Measurements from ENCODE around the gene PIGZ. TPM values are rescaled to one million over a fixed set of nuclear protein-coding genes. Genes with fewer than 3 reads are reported as not detected.

Gene PIGZ
- total RNA-seq, 2 experiments from 2014 or later: 0.81 to 1.9 TPM

DNA sequence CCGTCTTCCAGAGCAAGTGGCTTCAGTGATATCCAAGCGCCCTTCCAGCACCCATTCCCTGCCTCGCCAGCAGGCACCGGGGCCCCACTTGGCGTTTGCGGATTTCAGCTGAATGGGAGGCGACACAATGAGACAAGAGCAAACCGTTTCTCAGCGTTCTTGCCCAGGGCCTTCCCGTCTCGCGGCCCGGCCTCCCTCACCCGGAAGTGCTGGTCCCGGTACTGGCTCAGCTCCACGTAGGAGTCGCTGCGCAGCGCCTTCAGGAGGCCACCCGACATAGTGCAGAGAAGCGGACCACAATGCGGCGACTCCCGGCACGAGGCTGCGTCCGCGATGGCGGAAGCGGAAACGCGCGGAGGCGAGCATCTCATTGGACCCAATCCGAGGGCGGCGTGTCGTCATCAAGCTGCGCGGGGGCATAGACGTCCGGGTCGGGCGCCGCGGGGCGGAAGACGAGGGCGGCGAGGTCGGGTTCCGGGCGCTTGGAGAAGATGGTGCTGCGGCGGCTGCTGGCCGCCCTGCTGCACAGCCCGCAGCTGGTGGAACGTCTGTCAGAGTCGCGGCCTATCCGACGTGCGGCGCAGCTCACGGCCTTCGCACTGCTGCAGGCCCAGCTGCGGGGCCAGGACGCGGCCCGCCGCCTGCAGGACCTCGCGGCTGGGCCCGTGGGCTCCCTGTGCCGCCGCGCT is 26.3 kb downstream of the PIGZ start, which contains the start of gene NCBP2:
TSS of gene NCBP2 (minus strand) at position 303 of the 689 bp plus-strand sequence. CDS start at position 278, 25 bp downstream.
- Mint-ChIP-seq H3K4me3 (peak within 1 kb of the TSS; percentile 97), H3K27me3 (ENCODE audit: low read depth) (peaks cover 2% of the 10 kb centered on the region), H3K4me1 (ENCODE audit: low read depth) (peaks cover 49% of the 10 kb centered on the region), H3K27ac (peak within 1 kb of the TSS; percentile 98), H3K9me3 (ENCODE audit: insufficient read depth) (no peaks in the 10 kb centered on the region), H3K36me3 (ENCODE audit: low read depth) (peaks cover 44% of the 10 kb centered on the region)
- ATAC-seq: peak; percentile 94
- POLR2A ChIA-PET: interaction anchor here (0.5 to 2.6 kb wide), 25 partner anchors 8 to 624 kb away, joined by 3 to 26 read pairs (median 3); partner anchors contain the start of genes CEP19, DYNLT2B, FBXO45 and NRROS
- CTCF ChIA-PET: interaction anchor here (0.7 to 2.5 kb wide), 15 partner anchors 13 to 414 kb away, joined by 3 to 11 read pairs (median 4); partner anchors contain the start of genes FBXO45, SENP5 and WDR53
- DNase-seq: peak; percentile 100

- DNase-seq: peak; percentile 66
- H3K9me3 Mint-ChIP-seq (ENCODE audit: insufficient read depth): no peaks in the 10 kb centered on the region
- CTCF ChIA-PET: interaction anchor here (0.7 to 2.5 kb wide), 14 partner anchors 13 to 413 kb away, joined by 3 to 11 read pairs (median 4); partner anchors contain the start of genes FBXO45, SENP5 and WDR53
- H3K27me3 Mint-ChIP-seq (ENCODE audit: low read depth): peaks cover 2% of the 10 kb centered on the region
- peak overlapping the region; percentile 97 for H3K4me3 Mint-ChIP-seq
- H3K36me3 Mint-ChIP-seq (ENCODE audit: low read depth): peaks cover 49% of the 10 kb centered on the region
- ATAC-seq: peak; percentile 55
- H3K4me1 Mint-ChIP-seq (ENCODE audit: low read depth): peaks cover 49% of the 10 kb centered on the region
- POLR2A ChIA-PET: interaction anchor here (0.5 to 2.6 kb wide), 23 partner anchors 9 to 623 kb away, joined by 3 to 26 read pairs (median 3); partner anchors contain the start of genes CEP19, DYNLT2B, FBXO45 and NRROS
- peak overlapping the region; percentile 98 for H3K27ac Mint-ChIP-seq
These were observed 26.9 kb downstream of the PIGZ start for GRCh38 chr3:196941729-196942225.

GRCh38 chr3:196938576-196938975 is 30.1 kb downstream of the PIGZ start:
- Mint-ChIP-seq H3K9me3 (ENCODE audit: insufficient read depth) (no peaks in the 10 kb centered on the region), H3K4me3 (no peak overlapping the region), H3K36me3 (ENCODE audit: low read depth) (peaks cover 69% of the 10 kb centered on the region), H3K27me3 (ENCODE audit: low read depth) (peaks cover 2% of the 10 kb centered on the region), H3K4me1 (ENCODE audit: low read depth) (peaks cover 35% of the 10 kb centered on the region), H3K27ac (peak overlapping the region; percentile 39)
- ChIA-PET POLR2A (interaction anchor here (1.5 kb wide), 1 partner anchor 15 kb away, joined by 7 read pairs; no protein-coding TSS in a partner anchor), CTCF (interaction anchor here (1.0 to 1.2 kb wide), 2 partner anchors 10 to 33 kb away, joined by 3 read pairs; no protein-coding TSS in a partner anchor)
- ATAC-seq: no peak
- DNase-seq: no peak

DNA sequence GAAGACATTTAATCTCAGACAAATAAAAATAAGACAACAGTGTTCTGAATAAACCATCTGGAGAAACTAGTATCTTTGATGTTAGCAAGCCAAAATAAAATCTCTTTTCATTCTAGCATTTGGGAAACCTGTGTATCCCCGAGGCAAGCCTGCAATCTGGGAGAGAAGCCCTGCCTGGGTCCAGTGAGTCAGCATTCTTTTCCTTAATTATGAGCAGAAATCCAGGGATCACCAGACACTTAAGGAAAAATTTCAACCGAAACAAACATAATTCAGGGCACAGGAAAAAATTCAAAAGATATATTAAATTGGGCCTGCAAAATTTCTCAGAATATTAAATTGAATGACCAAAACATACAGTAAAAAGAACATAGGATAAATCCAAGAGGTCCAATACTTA is 30.5 kb downstream of the PIGZ start:
- peaks cover 71% of the 10 kb centered on the region for H3K36me3 Mint-ChIP-seq (ENCODE audit: low read depth)
- ChIA-PET POLR2A (interaction anchor here (1.5 kb wide), 1 partner anchor 15 kb away, joined by 7 read pairs; no protein-coding TSS in a partner anchor), CTCF (no interaction called here)
- no peak overlapping the region for H3K27ac Mint-ChIP-seq
- H3K4me1 Mint-ChIP-seq (ENCODE audit: low read depth): peaks cover 31% of the 10 kb centered on the region
- DNase-seq (no peak), ATAC-seq (no peak)
- no peaks in the 10 kb centered on the region for H3K9me3 Mint-ChIP-seq (ENCODE audit: insufficient read depth)
- H3K4me3 Mint-ChIP-seq: no peak overlapping the region
- peaks cover 2% of the 10 kb centered on the region for H3K27me3 Mint-ChIP-seq (ENCODE audit: low read depth)

DNA sequence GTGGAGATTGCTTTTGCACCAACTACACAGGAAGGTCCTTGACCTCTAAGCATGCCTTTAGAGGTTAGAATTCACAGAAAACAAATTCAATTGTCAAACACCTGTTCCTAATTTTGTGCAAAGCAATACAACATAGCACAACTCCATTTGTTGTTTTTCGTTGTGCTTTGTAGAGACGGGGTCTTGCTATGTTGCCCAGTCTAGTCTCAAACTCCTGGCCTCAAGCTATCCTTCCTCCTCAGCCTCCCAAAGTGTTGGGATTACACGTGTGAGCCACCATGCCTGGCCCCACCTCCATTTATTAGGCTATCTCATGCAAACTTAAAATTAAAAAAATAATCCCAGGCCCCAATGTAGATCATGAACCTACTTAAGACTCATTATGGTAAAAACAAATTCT is 32.3 kb downstream of the PIGZ start:
- Mint-ChIP-seq H3K27ac (no peak overlapping the region), H3K27me3 (ENCODE audit: low read depth) (no peaks in the 10 kb centered on the region), H3K4me3 (no peak overlapping the region), H3K36me3 (ENCODE audit: low read depth) (peaks cover 75% of the 10 kb centered on the region), H3K4me1 (ENCODE audit: low read depth) (peaks cover 23% of the 10 kb centered on the region), H3K9me3 (ENCODE audit: insufficient read depth) (no peaks in the 10 kb centered on the region)
- DNase-seq (no peak), ATAC-seq (no peak)
- ChIA-PET POLR2A (no interaction called here), CTCF (interaction anchor here (1.0 kb wide), 1 partner anchor 99 kb away, joined by 3 read pairs; no protein-coding TSS in a partner anchor)

DNA sequence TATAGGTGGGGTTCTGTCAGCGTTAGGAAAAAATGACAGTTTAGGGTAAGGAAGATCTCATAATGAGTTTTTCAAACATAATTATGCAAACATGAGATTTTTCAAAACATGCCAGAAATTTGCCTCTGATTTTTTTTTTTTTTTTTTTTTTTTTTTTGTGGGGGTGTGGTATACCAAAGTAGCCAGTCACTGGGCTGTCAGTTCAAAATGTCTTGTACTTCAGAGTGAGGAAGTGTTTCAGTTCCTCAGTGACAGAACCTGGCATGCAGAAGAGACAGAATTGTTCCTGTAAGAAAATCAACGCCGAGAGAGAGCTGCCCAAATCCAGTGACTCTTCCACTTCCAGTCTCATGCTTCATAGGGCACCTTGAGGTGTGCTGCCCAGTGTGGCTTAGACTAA is 36.0 kb downstream of the PIGZ start:
- Mint-ChIP-seq H3K4me1 (ENCODE audit: low read depth) (no peaks in the 10 kb centered on the region), H3K9me3 (ENCODE audit: insufficient read depth) (no peaks in the 10 kb centered on the region), H3K27ac (peak overlapping the region; percentile 58), H3K4me3 (no peak overlapping the region), H3K36me3 (ENCODE audit: low read depth) (peaks cover 74% of the 10 kb centered on the region), H3K27me3 (ENCODE audit: low read depth) (no peaks in the 10 kb centered on the region)
- DNase-seq (no peak), ATAC-seq (no peak)
- ChIA-PET POLR2A (no interaction called here), CTCF (no interaction called here)

DNA sequence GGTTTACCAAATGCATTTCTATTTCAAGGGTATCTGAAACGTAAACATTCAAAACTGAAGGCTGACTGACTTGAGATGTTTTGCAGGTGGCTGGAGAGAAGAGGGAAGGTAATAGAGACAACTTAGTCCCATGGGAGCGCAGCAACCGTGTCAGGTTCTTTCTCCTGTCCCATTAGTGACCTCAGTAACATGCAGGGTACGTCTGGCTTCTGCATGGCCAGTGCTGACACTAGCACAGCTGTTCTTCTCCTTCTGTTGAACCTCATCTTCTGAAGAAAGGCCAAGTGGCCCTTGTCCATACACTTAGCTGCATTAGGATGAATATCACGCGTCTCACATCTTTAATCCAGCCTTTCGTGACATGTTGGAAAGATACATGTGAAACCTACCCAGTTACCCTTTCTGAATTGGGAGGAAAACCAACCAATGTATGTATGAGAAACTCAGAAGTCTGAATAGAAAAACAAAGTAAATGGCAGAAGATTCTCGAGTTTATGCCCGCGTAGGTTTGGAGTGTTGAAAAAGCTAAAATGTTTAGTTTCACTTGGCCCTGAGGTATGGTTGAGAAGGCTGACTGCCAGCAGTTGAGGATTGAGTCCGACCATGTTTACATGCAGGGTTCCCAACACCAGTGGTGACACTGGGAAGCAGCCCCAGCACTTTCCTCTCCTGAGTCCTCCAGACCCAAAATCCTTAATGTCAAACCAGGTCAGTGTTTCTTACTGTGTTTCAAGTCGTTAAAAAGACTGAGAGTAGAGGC is 36.6 kb downstream of the PIGZ start:
- POLR2A ChIA-PET: interaction anchor here (1.0 kb wide), 1 partner anchor 10 kb away, joined by 4 read pairs; the partner anchor contains the start of gene NCBP2
- peak overlapping the region; percentile 58 for H3K27ac Mint-ChIP-seq

GRCh38 chr3:196931157-196931556 is 37.5 kb downstream of the PIGZ start:
- peaks cover 63% of the 10 kb centered on the region for H3K36me3 Mint-ChIP-seq (ENCODE audit: low read depth)
- no peaks in the 10 kb centered on the region for H3K4me1 Mint-ChIP-seq (ENCODE audit: low read depth)
- ChIA-PET POLR2A (interaction anchor here (1.0 to 1.3 kb wide), 2 partner anchors 11 to 64 kb away, joined by 4 read pairs; partner anchors contain the start of genes NCBP2 and SENP5), CTCF (interaction anchor here (1.0 kb wide), 1 partner anchor 94 kb away, joined by 3 read pairs; no protein-coding TSS in a partner anchor)
- H3K27me3 Mint-ChIP-seq (ENCODE audit: low read depth): no peaks in the 10 kb centered on the region
- H3K9me3 Mint-ChIP-seq (ENCODE audit: insufficient read depth): no peaks in the 10 kb centered on the region
- no peak for DNase-seq
- no peak for ATAC-seq
- no peak overlapping the region for H3K4me3 Mint-ChIP-seq
- H3K27ac Mint-ChIP-seq: no peak overlapping the region

More for the DNA sequence above, 36.6 kb downstream of the PIGZ start:
- peaks cover 72% of the 10 kb centered on the region for H3K36me3 Mint-ChIP-seq (ENCODE audit: low read depth)
- ATAC-seq (no peak), DNase-seq (no peak)
- no peaks in the 10 kb centered on the region for H3K9me3 Mint-ChIP-seq (ENCODE audit: insufficient read depth)
- no peaks in the 10 kb centered on the region for H3K27me3 Mint-ChIP-seq (ENCODE audit: low read depth)
- H3K4me3 Mint-ChIP-seq: no peak overlapping the region
- no peaks in the 10 kb centered on the region for H3K4me1 Mint-ChIP-seq (ENCODE audit: low read depth)
- CTCF ChIA-PET: no interaction called here

DNA sequence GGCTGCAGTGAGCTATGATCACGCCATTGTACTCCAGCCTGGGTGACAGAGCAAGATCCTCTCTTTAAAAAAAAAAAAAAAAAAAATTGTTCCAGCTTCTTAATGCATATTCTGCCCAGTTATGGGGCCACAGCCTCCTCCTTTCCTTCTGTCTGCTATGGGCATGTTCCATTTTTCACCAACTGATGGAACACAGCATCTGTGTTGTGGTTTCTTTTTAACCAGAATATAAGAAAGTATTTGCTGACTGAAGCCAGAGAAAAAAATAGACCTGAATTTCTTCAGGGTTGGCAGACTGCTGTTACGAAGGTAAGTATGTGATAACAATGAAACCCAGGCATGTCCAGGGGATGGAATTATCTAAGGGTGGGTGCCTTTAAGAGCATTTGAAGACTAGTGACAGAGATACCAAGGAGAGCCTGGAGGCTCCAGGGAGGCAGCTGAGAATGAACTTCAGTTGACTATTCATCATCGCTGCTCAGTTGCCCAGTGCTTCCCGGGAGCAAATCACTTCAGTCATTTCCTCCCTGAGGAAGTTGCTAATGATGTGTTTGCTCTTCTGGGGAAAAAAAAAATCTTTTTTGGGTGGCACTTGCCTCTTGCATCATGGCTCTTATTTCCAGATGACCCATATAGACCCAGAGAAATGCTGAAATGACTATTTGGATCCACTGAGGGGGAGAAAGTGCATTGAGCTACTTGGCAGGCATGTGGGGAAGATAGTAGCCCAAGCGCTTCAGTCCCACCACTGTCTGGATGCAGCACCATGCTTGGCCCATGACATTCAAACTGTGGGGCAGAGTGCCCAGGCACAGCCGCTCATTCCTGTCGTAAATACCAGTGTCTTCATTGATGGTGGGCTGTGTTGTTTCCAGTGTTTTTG is 40.8 kb downstream of the PIGZ start:
- no peaks in the 10 kb centered on the region for H3K9me3 Mint-ChIP-seq (ENCODE audit: insufficient read depth)
- H3K4me1 Mint-ChIP-seq (ENCODE audit: low read depth): no peaks in the 10 kb centered on the region
- POLR2A ChIA-PET: no interaction called here
- peak overlapping the region; percentile 45 for H3K27ac Mint-ChIP-seq
- ATAC-seq (no peak), DNase-seq (no peak)
- no peak overlapping the region for H3K4me3 Mint-ChIP-seq
- H3K27me3 Mint-ChIP-seq (ENCODE audit: low read depth): no peaks in the 10 kb centered on the region
- CTCF ChIA-PET: interaction anchor here (1.3 kb wide), 1 partner anchor 15 kb away, joined by 3 read pairs; a partner anchor contains a TSS
- H3K36me3 Mint-ChIP-seq (ENCODE audit: low read depth): peaks cover 42% of the 10 kb centered on the region

DNA sequence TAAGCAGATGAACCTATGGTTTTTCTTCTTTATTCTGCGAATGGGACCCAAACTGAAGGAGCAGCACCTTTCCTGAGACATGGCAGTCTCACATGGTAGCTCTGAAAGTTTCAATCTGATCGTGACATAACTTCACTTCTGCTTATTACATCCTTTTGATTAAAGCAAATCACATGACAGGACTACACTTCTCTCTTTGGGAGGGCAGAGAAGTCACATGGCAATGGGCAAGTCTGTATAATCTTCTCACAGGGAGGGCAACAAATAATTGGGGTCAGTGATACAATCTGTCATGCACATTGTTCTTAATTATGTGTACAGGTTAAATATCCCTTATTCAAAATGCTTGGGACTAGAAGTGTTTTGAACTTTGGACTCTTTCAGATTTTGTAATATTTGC is 47.9 kb downstream of the PIGZ start:
- no peaks in the 10 kb centered on the region for H3K4me1 Mint-ChIP-seq (ENCODE audit: low read depth)
- H3K36me3 Mint-ChIP-seq (ENCODE audit: low read depth): peaks cover 20% of the 10 kb centered on the region
- no peak for DNase-seq
- no peaks in the 10 kb centered on the region for H3K27me3 Mint-ChIP-seq (ENCODE audit: low read depth)
- no peak for ATAC-seq
- ChIA-PET POLR2A (no interaction called here), CTCF (no interaction called here)
- H3K4me3 Mint-ChIP-seq: no peak overlapping the region
- no peaks in the 10 kb centered on the region for H3K9me3 Mint-ChIP-seq (ENCODE audit: insufficient read depth)
- no peak overlapping the region for H3K27ac Mint-ChIP-seq

DNA sequence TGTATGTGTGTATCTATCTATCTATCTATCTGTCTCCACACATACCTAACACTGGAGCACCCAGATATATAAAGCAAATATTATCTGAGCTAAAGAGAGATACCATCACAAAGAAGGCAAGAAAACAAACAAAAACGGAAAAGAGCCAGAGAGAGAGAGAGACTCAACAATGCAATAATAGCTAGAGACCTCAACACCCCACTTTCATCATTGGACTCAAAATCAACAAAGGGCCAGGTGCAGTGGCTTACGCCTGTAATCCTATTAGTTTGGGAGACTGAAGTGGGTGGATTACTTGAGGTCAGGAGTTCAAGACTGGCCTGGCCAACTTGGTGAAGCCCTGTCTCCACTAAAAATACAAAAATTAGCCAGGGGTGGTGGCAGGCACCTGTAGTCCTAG is 49.7 kb downstream of the PIGZ start:
- no peaks in the 10 kb centered on the region for H3K4me1 Mint-ChIP-seq (ENCODE audit: low read depth)
- ChIA-PET POLR2A (interaction anchor here (0.7 kb wide), 1 partner anchor 44 kb away, joined by 3 read pairs; no protein-coding TSS in a partner anchor), CTCF (no interaction called here)
- H3K36me3 Mint-ChIP-seq (ENCODE audit: low read depth): peaks cover 34% of the 10 kb centered on the region
- no peaks in the 10 kb centered on the region for H3K9me3 Mint-ChIP-seq (ENCODE audit: insufficient read depth)
- ATAC-seq (no peak), DNase-seq (no peak)
- no peak overlapping the region for H3K4me3 Mint-ChIP-seq
- no peak overlapping the region for H3K27ac Mint-ChIP-seq
- H3K27me3 Mint-ChIP-seq (ENCODE audit: low read depth): no peaks in the 10 kb centered on the region
